NT2/D1 (cell line): ENCODE measurements around the gene TBKBP1.

ENCODE experiments used
- DNase-seq: peaks from one replicate; pipeline ENCODE4 v3.0.0-alpha.2; 2011; ENCODE audit warnings: low read depth, low spot score
- H3K27me3 ChIP-seq: 2 replicates; pipeline ENCODE4 v1.6.0; 2011; ENCODE audit warnings: mild to moderate bottlenecking; ENCODE audit not compliant: insufficient read length, insufficient read depth
- H3K36me3 ChIP-seq: 2 replicates; pipeline ENCODE4 v1.6.1; 2011; ENCODE audit warnings: mild to moderate bottlenecking, low read length, mixed read lengths; ENCODE audit not compliant: insufficient read depth, insufficient read length
- H3K4me1 ChIP-seq: 2 replicates; pipeline ENCODE4 v1.5.1; 2011; ENCODE audit not compliant: insufficient read depth, insufficient read length
- H3K4me3 ChIP-seq: 2 replicates; pipeline ENCODE4 v1.5.1; 2011; ENCODE audit warnings: low read depth; ENCODE audit not compliant: insufficient read length
- H3K9ac ChIP-seq: 2 replicates; pipeline ENCODE4 v1.6.0; 2011; ENCODE audit warnings: low read depth; ENCODE audit not compliant: insufficient read length
- H3K9me3 ChIP-seq: 2 replicates; pipeline ENCODE4 v1.5.1; 2011; ENCODE audit warnings: mild to moderate bottlenecking, low read length; ENCODE audit not compliant: insufficient read depth
- SUZ12 ChIP-seq: IDR thresholded peaks from 2 replicates; pipeline ENCODE4 v1.6.1; 2011; ENCODE audit not compliant: insufficient read length, insufficient read depth; ENCODE audit errors: extremely low read depth
- YY1 ChIP-seq: IDR thresholded peaks from 2 replicates; pipeline ENCODE4 v1.6.1; 2011; ENCODE audit not compliant: insufficient read length, insufficient read depth
- ZNF274 ChIP-seq: IDR thresholded peaks from 2 replicates; pipeline ENCODE4 v1.6.1; 2011; ENCODE audit warnings: mild to moderate bottlenecking, low read depth, low read length

Gene TBKBP1

DNA sequence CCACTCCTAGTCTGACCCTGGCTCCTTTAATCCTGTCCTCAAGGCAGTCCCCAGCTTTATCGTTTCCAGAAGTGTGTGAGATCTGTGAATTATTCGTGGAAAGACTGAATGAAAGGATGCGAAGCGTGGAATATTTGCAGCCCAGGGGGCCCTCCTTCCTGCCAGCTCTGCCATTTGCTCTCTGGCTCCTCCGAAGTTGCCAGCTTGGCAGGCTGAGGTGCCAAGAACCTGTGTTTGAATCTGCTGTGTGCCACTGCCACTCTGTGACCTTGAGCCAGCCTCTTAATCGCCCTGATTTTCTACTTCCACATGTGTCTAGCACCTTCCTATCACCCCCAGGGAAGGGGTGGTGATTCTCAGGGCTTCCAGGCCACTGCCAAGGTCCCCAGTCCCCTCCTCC, 10.8 kb downstream of the TBKBP1 start:
- DNase-seq: no peak
- Histone ChIP-seq H3K4me3 (no peak overlapping the region), H3K27me3 (no peaks in the 10 kb centered on the region), H3K9me3 (no peaks in the 10 kb centered on the region), H3K9ac (no peak overlapping the region), H3K36me3 (peaks cover 76% of the 10 kb centered on the region), H3K4me1 (peaks cover 20% of the 10 kb centered on the region)
- no peak for TF ChIP-seq ZNF274
- no peak for TF ChIP-seq YY1
- no peak for TF ChIP-seq SUZ12

DNA sequence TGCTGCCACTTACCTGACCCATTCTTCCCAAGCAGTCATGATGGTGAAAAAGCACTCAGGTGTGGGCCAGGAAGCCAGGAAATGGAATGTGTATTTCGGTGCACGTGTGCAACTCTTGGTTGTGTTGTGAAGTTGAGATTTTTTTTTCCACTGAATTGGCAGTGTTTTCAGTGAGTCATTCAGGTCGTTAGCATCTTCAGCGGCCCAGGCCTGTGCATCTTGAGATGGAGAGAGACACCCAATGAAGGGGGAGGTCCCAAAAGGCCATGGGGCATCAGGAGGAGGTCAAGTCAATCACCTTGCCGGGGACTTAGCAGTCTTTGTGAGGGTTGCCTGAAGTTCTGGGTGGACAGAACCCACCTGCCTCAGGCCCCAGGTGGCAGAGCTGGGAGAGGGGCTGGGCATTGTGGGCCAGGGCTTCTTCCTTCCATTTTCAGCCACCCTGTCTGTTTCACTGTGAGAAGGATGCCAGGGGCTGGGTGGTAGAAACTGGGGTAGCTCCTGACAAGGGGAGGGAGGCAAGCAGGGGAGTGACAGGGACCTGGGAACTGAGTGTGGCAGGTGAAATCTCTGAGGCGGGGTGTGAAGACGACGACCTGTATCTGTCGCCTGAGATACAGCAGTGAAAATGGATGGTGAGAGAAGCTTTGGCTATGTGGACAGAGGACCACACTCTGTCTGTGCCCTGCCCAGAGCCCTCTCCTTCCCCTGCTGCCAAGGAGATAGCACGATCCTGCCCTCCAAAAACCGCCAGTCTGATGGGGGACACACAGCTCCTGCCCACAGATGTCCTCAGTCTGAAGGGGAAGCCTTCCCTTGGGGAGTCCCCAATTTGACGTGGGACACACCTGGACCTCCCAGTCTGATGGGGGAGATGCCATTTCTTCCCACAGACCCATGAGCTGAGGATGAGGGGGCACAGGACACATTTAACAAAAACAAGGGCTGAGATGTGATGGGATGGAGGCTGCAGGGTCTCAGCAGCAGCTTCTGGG, 11.9 kb downstream of the TBKBP1 start:
- Histone ChIP-seq H3K4me1 (peaks cover 20% of the 10 kb centered on the region), H3K4me3 (no peak overlapping the region), H3K9me3 (no peaks in the 10 kb centered on the region), H3K9ac (peak overlapping the region; percentile 9), H3K27me3 (no peaks in the 10 kb centered on the region), H3K36me3 (peaks cover 81% of the 10 kb centered on the region)
- TF ChIP-seq YY1 (no peak), ZNF274 (no peak), SUZ12 (no peak)
- no peak for DNase-seq

DNA sequence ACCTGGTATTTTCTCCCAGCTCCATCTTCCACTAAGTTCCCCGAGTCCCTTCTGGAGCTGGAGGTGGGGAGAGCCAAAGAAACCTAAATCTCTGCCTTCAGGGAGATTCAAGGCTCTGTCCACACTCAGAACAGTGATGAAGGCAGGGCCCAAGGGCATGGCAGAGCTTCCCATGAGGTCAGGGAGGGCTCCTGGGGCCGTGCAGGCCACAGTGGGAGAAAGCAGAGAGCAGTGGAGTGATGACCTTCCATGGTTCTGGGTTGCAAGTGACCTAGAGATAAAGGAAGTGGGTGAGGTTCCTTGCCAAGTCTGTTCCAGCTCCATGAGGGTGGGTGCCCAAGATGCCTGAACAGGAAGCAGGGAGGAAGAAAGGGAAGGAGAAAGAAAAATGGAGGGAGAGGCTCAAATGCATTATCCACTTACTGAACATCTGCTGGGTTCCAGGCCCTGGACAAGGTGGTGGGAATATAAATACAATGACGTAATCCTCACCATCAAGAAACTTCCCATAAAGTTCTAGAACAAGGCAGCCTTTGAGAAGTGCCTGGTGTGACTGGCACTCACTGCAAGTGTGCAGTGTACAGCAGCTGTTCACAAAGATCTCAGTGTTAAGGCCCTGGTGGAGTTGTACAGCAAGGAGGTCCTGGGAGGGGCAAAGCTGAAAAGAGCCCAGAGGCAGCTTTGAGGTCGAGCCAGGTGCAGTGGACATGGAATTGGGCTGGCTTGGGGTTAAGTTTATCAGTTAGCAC, 13.3 kb downstream of the TBKBP1 start:
- Histone ChIP-seq H3K9ac (no peak overlapping the region), H3K9me3 (no peaks in the 10 kb centered on the region), H3K4me3 (no peak overlapping the region), H3K36me3 (peaks cover 76% of the 10 kb centered on the region), H3K27me3 (no peaks in the 10 kb centered on the region), H3K4me1 (peaks cover 11% of the 10 kb centered on the region)
- no peak for TF ChIP-seq SUZ12
- TF ChIP-seq ZNF274: no peak
- TF ChIP-seq YY1: no peak
- no peak for DNase-seq

DNA sequence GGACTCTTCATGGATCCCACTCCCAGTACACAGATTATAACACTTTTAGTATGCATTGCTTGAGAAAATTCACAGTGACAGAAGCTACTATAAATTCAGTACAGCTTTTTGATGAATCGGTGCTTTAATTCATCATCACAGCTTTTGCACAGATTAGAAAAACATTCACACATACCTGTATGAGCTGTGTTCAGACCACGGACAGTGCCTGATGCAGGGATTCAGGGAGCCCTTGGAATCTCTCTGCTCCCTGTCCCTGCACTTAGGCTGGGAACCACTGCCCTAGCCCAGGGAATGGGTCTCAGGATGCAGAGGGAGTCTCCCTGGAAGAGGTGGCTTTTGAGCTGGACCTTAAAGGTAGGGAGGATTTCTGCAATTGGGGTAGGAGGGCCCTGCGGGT, 13.9 kb downstream of the TBKBP1 start:
- TF ChIP-seq SUZ12 (no peak), YY1 (no peak), ZNF274 (no peak)
- Histone ChIP-seq H3K9ac (no peak overlapping the region), H3K4me3 (no peak overlapping the region), H3K36me3 (peaks cover 71% of the 10 kb centered on the region), H3K4me1 (peaks cover 11% of the 10 kb centered on the region), H3K9me3 (no peaks in the 10 kb centered on the region), H3K27me3 (no peaks in the 10 kb centered on the region)
- no peak for DNase-seq

DNA sequence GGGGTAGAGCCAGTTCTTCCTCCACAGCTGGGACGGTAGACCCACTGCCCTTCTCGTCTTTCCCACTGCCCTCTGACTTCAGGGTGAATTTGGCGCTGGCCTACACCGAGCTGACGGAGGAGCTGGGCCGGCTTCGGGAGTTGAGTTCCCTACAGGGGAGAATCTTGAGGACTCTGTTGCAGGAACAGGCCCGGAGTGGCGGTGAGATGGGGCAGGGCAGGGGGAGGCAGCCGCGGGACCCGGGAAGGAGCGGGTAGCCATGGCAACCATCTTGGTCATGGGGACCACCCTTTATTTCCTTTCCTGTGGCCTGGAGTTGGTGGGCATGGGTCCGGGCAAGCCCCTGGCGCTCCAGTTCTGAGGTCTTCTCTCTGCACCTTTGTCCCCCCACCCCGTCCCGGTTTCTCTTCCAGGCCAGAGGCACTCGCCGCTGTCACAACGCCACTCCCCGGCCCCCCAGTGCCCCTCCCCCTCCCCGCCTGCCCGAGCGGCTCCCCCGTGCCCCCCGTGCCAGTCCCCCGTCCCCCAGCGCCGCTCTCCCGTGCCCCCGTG, 14.4 kb downstream of the TBKBP1 start:
- Histone ChIP-seq H3K9me3 (no peaks in the 10 kb centered on the region), H3K9ac (no peak overlapping the region), H3K4me1 (peaks cover 11% of the 10 kb centered on the region), H3K27me3 (no peaks in the 10 kb centered on the region), H3K4me3 (no peak overlapping the region), H3K36me3 (peaks cover 67% of the 10 kb centered on the region)
- no peak for TF ChIP-seq YY1
- no peak for TF ChIP-seq SUZ12
- TF ChIP-seq ZNF274: no peak
- no peak for DNase-seq

DNA sequence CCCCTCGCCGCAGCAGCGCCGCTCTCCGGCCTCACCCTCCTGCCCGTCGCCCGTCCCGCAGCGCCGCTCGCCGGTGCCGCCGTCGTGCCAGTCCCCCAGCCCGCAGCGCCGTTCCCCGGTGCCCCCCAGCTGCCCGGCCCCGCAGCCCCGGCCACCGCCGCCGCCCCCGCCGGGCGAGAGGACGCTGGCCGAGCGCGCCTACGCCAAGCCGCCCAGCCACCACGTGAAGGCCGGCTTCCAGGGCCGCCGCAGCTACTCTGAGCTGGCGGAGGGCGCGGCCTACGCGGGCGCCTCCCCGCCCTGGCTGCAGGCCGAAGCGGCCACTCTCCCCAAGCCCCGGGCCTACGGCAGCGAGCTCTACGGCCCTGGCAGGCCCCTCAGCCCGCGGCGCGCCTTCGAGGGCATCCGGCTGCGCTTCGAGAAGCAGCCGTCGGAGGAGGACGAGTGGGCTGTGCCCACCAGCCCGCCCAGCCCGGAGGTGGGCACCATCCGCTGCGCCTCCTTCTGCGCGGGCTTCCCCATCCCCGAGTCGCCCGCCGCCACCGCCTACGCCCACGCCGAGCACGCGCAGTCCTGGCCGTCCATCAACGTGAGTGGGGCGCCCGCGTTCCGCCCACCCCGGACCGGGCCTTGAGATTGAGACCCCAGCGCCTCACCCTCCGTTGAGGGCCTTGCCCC, 15.0 kb downstream of the TBKBP1 start:
- peaks cover 13% of the 10 kb centered on the region for H3K4me1 ChIP-seq
- TF ChIP-seq SUZ12: no peak
- TF ChIP-seq ZNF274: no peak
- no peak for TF ChIP-seq YY1
- H3K27me3 ChIP-seq: no peaks in the 10 kb centered on the region
- H3K4me3 ChIP-seq: no peak overlapping the region
- H3K9ac ChIP-seq: no peak overlapping the region
- H3K9me3 ChIP-seq: no peaks in the 10 kb centered on the region
- peaks cover 61% of the 10 kb centered on the region for H3K36me3 ChIP-seq
- DNase-seq: no peak
